HG03108 (cell line): ENCODE data around the gene ABLIM1.

Experiments
- ATAC-seq: cut with Tn5 transposase; IDR thresholded peaks from one replicate; pipeline ENCODE4 v1.9.1; 2021; ENCODE audit warnings: moderate library complexity; ENCODE audit not compliant: unreplicated experiment

Gene ABLIM1

DNA sequence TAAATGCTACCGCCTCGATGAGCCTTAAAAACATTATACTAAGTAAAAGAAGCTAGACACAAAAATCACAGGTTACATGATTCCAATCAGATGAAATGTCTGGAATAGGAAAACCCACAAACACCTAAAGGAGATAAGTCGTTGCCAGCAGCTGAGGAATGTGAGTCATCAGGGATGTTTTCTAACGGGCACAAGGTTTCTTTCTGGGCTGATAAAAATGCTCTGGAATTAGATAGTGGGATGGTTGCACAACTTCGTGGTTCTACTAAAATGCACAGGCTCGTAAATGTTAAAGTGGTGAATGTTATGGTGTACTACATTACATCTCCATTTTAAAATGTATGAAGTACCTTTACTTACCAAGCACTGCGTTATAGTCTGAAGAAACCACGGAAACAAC, 9.7 kb downstream of the ABLIM1 start:
- no peak for ATAC-seq

DNA sequence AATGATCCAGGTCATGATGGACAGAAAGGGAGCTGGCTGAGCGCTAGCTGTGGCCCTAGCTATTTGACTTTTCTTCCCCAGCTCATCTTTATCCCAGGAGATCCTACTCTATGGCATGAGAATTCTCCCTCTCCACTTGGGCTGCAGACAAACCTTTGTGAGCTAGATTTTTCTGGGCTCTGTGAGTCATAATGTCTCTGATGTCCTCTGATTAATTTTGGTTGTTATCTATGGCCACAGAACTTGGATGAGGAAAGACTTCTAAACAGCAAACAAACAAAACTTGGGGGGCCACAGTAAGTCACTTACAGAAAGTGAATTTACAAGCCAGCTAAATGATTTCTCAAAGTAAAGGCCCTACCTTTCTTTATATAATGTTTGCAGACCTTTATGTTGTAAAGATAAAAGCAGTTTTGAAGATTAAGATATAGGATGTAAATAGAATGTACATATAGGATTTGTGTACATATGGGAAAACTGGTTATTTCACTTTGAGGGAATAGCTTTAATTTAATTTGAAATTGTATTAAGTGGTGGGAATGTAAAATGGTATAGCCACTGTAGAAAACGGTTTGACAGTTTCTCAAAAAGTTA, 10.4 kb downstream of the ABLIM1 start:
- ATAC-seq: no peak

DNA sequence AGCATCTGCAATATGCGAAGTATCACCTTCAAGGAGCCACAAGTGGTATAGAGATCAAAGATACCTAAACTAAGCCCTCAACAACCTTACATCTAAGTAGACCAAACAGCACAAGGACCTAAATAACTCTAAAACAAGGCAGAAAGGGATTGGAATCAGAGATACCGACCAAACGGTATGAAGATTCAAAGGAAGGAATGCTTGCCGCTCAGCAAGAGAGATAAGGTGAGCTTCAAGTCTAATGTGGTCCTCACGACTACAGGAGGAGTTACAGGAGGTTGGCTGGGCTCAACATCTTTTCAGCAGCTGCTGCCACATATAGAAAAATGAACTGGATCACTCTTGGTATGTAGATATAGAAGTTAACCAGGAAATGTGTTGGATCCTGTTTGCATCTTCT, 11.6 kb downstream of the ABLIM1 start:
- no peak for ATAC-seq

DNA sequence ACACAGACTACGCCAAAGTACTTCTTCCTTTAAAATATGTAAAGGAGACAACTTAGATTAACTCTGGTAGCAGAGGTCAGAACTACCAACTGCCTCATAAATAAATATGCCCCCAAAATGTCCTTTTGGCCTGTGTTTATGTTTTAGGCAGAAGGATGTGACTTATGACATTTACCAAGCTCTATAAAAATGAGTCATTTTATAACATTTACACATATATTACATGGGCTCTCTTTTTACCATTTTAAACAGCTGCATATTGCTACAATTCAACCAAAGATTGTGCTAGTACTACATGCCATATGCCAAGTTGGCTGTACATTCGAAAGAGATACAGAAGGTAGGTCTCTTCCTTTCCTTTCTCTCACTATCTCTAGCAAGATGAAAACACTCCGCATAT, 12.4 kb downstream of the ABLIM1 start:
- ATAC-seq: no peak

DNA sequence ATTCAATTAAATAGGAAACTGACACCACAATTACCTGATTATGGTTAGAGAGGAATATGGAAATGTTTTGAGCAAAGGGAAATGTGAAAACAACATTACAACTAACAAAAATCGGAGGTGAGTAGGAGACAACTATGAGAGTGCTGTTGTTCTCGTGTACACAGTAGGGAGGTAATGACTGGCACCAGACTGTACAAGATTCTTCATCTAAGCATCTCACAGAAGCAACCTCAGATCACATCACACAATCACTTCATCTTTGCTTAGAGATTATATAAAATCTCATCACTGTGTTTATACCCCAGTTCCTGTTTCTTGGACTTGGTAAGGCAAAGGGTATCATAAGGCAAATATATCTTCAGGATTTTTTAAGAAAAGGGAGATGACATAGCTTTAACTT, 14.9 kb downstream of the ABLIM1 start:
- no peak for ATAC-seq

DNA sequence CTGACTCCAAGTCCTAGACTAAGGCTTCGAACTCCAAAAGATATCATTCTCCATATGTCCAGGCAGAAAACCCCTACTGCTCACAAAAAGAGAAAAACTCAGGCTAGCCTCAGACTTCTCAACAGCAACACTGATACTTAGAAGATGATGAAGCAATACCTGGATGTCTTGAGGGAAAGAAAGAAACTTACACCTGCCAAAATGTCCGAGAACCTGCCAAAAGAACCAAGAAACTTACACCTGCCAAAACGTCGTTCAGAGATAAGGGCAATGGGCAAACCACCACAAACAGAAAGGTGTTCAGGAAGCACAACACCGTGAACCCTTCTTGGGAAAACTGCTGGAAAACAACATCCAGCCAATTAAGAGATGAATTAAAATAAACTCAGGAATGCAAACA, 15.3 kb downstream of the ABLIM1 start:
- ATAC-seq: no peak

DNA sequence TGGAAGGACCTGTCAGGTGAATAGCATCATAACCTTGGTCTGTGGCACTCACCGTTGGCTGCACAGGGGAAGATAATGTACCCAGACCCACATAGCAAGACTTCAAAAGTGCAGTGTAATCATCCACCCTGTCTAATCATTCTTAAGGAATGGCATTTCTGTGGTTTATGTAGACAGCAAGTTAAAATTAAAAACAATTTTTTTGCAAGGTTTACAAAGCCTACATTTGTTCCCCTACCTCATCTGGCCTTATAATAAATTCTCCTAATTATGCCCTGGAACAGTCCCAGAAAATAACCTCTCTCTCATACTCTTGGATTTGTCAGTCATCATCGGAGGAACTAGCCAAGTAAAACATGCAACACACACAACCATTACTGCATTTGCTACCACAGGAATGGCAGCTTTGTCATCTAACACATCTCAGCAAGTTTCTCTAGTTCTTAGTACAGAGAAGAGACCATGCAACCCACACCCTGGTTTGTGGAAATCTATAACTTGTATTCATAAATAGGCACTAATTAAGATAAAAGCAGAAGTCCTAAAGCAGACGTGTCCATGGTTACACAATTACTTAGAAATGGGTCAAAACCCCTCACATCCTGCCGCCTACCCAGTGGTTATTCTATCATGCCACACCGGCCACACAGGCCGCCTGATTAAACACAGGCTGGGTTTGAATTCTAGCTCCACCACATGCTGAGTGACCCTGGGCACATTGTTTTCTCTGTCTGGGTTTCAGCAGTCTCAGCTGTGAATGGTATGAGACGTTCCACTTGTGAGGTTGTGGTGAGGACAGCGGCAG, 19.1 kb downstream of the ABLIM1 start:
- no peak for ATAC-seq

DNA sequence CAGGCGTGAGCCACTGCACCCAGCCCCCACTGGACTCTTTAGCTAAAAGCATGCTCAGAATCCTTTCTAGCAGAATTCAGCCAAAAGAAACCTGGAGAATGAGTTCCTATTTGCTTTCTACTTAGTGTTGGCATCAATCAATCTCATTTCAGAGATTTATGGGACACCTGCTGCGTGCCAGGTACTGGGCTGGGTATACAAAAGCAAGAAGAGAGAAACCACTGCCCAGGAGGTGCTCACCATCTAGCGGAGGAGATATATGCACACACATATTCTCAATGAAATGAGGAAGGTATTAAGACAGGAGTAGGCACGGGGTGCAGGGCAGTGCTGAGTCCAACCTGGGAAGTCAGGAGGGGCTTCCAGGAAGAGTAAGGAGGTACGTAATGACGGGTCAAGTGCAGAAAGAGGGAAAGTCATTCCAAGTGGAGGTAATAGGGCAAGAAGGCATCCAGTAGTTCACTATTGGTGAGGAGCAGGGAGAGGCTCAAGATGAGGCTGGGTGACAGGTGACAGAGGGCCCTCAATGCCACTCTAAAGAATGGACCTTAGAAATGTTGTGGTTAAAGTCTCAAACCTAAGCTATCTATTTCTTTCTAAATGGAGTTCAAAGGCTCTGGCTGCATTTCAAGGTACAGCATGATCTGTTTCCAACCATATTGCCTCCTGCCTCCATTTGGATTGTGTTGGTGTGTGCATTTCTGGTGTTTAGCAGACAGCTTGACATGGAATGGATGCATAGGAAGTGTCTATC, 22.1 kb downstream of the ABLIM1 start:
- no peak for ATAC-seq

DNA sequence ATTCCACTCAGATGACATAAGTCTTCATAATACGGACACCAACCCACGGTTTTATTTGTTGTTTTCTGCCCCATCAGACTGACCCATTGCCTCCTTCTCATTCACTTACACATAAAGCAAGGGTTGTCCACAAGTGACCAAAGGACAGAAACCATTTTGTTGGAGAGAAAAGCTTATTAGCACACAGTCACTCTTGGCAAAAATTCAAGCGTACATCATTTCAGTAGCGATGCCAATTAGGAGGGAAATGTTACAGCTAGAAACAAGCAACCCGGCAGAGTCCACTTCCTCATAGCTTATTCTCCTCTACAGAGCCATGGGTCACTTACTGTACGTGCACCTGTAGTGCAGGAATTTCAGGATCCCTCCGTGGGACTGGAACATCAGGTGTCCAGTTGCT, 23.0 kb downstream of the ABLIM1 start:
- no peak for ATAC-seq

DNA sequence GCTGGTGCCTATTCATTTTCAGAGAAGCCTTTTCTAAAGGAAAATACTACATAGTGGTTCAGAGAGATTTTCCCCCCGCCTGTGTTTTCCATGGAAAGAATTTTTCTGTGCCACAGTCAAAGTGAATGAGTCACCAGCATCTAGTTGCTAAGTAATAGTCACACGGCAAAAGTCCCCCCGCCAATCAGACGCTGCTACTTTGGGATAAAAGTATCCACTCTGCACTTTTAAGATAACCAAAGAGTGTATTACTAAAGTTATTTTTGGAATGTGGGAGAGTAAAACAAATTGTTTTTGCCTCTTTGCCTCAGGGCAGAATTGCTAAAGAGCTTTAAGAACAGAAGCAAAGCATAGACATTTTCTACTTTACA, 23.5 kb downstream of the ABLIM1 start:
- ATAC-seq: no peak

DNA sequence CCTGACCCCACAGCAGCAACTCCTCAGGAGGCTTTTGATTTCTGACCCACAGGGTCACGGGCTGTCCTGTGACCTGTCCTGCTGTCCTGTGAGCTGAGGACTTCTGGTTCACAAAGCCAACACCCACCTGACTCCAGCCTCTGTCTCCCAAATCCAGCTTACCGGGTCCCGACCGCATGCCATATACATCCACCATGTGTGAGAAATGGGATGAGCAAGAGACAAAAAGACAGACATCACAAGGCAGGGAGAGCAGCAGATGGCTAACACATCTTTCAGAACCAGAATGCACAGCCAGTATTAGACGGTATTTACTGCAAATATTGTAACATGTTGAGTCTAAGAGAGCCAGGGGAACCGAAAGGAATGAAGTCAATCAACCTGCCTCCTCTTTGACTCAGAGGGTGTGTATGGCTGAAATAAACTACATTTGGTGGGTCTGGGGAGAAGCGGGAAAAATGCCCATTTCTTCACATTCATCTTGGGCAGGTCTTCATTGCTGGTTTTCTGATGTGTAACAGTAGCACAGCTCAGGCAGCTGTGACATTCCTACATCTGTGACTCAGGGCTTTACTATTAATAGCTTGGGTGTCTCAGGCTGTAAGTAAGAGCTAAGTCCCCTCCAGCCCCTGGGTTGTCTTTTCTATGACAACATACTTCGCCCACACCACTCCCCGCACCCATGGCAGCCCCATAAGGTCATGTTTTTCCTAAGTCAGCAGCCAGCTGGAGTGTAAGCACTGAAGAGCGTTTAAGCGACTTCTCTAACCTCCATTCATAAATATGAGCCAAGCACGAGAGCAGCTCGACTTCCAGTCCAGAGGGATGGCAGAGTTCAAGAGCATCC, 25.0 kb downstream of the ABLIM1 start:
- ATAC-seq: no peak

DNA sequence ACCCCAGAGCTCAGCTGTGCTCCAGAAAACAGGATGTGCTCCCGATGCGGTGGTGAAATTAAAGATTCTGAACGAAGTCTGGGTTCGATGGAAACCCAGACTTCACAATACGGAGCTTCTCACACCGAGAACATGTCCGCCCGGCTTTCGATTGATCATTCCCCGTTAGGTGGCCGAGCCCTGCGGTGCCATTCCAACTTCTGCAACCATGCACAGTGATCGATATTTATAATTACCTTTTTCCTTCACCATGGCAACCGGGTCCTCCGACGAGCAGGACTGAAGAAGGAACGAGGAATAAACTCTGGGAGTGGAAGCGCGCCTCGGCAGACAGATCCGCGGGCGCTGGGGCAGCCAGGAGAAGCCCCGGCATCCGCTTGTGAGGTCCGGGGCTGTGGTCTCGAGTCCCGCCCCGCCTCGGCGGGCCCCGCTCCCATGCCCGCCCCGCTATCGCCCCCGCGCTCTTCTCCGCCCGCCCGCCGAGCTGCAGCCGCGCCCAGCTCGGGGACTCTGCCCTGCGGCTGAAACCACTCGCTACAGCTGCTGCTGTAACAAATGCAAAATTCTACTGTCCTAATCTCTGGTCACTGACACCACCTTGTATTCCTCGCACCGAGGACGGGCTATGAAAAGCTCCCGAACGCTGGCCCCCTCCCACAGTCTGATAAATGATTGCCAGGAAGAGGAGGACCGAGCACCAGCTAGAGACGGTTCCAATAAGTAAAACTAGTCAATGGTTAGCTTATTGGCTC, 26.2 kb downstream of the ABLIM1 start:
- peak; percentile 59 for ATAC-seq

DNA sequence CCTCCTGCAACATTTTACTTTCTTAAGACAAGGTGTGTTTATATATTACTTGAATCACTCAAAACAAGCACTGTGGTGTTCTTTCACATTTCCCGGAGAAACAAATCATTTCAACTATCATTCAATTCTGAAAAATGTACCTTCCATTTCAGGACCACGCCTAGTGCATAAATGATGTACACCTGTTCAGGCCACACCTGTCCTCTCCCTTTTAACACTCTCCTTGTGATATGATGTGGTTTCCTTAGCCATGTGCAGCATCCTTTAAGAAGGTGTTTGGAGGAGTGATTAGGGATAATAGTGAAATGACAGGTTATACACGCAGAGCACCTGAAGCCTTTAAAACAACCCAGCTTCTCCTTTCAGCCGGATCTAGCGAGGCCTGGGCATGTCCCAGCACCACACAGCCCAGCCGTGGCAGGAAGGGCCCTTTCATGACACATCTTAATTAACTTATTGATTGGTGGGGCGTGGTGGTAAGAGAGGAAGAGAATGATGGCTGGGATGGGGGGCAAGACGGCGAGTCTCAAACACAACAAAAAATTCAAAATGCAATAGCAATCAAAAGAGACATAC, 26.9 kb downstream of the ABLIM1 start:
- ATAC-seq: no peak

DNA sequence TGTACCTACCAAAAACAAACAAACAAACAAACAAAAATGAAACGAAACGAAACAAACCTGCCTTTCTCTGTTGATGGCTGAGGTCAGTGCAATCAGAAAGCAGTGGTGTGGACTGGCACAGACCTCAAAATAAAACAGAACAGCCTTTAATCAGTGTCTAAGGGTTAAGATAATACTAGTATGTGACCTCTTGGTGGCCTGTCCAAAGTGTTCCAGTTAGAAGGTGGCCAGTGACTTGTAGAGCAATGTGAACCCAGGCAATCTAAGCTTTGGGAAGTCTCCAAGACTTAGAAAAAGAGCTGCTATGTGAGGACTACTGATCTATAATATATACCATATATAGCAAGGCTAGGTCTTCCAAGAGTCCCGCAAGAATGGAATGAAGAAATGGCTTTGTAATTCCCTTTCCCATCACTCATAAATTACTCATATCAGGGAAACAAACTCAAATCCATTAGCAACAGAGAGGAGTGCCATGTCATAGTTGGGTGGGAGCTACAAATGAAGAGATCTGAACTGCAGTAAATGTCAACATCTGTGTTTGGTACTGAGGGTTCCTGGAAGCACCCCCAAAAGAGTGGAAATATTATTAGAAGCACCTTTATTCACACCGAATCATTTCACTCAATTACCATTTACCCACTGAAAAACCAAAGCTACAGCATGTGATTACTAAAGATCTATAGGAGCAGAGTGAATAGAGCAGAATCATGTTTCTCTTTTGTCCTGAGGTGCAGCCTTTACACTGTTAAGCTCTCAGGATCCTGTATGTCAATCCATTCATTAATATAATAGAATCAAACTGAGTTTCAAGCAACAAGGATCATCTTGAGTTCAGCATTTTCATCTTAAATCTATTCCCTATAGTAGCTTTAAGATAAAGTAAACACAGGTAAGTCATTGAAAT, 28.0 kb downstream of the ABLIM1 start:
- ATAC-seq: no peak

DNA sequence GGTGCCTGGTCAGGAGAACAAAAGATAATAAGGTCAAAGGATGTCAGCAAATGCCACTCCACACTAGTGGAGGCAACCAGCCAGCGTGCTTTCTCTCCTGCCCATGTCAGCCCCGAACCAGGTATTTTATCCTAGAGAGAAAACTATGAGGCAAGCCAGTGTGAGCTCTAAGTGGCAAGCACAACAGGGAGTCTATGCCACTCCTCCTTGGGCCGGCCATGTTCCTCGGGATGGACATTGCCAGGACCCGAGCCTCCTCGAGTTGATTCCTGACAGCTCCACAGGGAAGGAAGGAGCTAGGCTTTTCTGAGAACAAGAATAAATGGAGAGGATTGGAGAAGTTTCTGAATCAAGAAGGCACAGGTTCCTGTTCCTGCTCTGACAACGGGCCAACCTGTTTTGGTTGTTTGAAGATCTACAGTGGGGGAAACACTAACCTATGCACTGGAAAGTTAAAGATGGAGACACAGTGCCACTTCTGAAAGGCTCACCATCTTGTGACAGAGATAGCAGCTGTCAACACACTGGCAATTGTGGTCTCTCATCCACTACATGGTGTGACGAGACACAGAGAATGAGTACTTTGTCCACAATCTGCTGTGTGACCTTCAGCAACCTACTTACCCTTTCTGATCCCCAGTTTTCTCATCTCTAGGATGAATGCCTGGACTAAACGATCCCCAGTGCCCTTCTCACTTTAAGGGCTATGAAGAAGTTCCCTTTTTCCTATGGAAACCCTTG, 28.8 kb downstream of the ABLIM1 start:
- ATAC-seq: no peak

DNA sequence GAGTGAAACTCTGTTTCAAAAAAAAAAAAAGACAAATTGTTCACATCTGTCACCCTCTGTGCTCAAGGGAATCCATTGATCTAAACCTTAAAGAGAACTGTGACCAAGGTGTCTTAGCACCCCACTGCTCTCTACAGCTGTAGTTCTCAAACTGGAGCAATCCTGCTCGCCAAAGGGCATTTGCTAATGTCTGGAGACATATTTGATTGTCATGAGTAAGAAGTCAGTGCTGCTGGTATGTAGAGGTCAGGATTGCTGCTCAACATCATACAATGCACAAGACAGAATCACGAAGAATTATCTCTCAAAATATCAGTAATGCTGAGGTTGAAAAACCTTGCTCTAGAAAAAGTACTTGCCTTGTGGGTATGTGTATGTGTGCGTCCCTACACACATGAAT, 30.0 kb downstream of the ABLIM1 start:
- ATAC-seq: no peak

DNA sequence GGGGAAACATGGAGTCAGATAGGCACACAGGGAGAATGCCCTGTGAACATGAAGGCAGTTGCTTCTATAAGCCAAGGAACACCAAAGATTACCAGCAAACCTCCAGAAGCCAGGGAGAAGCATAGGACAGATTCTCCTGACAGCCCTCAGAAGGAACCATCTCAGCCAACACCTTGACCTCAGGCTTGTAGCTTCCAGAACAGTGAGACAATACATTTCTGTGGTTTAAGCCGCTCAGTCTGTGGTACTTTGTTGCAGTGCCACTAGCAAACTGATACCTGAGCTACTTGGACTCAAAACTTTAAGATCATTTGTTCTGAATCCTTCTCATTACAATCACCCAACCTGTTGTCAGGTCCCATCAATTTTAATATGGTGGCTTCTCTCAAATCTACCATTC, 31.2 kb downstream of the ABLIM1 start:
- ATAC-seq: no peak

DNA sequence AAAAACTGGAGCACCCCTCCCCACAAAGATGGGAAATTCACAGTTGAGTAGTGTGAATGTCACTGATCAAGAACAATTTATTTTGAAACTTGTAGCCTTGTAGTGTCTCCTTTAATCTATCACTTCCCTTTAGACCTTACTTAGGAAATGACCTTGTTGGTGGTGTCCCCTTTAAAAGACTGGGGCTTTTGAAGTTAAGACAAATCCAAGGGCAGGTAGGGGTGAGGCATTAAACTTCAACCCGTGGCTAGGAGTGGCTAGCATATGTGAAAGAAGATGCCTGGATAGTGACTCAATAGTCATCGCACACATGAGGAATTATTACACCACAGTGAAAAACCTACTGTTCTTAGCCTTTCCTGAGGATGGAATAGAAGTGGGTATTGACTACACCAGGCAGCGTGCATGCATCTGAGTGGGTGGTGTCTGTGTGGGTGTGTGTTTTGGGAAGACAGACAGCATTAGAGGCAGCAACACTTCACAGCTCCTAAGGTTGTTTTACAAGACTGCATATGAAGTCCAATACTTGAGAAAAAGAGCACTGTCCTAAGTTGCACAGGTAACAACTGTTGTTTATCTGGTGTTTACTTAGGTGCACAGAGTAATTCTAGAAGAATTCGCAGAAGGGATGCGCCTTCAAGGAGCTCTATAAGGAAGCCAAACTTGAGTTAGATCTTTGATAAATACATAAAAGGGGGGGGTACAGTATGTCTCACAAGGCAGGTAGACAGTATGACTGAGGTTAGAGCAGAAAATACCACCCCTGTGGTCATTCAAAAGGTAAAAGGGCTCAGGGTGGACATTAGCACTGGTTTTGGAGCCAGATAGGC, 32.9 kb downstream of the ABLIM1 start:
- ATAC-seq: no peak
